Measurements from ENCODE around the gene CBFA2T2.

GRCh38 chr20:33472868-33473435 lies 16.9 kb upstream of the CBFA2T2 start:
- TF ChIP-seq CTCF (conservative IDR thresholded peaks at IDR 0.05; ENCODE audit: low read depth, low read length), result no peak
- TF ChIP-seq EZH2 (IDR thresholded peaks at IDR 0.05; ENCODE audit: borderline replicate concordance, low read depth, low read length, poor library complexity, severe bottlenecking), result no peak

Data from A673 (cell line).